HEK293 (cell line): ENCODE data around the gene NPAT.

ENCODE experiments used
- EGR2 ChIP-seq: fragments of 450-650 bp; formaldehyde crosslinking; IDR thresholded peaks from 2 replicates; pipeline ENCODE4 v1.5.1; 2016; ENCODE audit warnings: low read depth, missing biosample characterization, missing genetic modification characterization
- KLF10 ChIP-seq: fragments of 450-650 bp; IDR thresholded peaks from 2 replicates; pipeline ENCODE4 v1.5.1; 2018; ENCODE audit warnings: missing biosample characterization, mild to moderate bottlenecking, missing genetic modification characterization
- KLF9 ChIP-seq: fragments of 450-650 bp; formaldehyde crosslinking; IDR thresholded peaks from 2 replicates; pipeline ENCODE4 v1.5.1; 2016; ENCODE audit warnings: missing biosample characterization, missing genetic modification characterization, low read depth
- YY2 ChIP-seq: fragments of 450-650 bp; formaldehyde crosslinking; IDR thresholded peaks from 2 replicates; pipeline ENCODE4 v1.5.1; 2016; ENCODE audit warnings: missing biosample characterization, missing genetic modification characterization
- ZBTB20 ChIP-seq: fragments of 450-650 bp; formaldehyde crosslinking; IDR thresholded peaks from 2 replicates; pipeline ENCODE4 v1.5.1; 2016; ENCODE audit warnings: missing biosample characterization, missing genetic modification characterization
- ZFHX2 ChIP-seq: fragments of 450-650 bp; formaldehyde crosslinking; conservative IDR thresholded peaks from 2 replicates; pipeline ENCODE4 v1.5.1; 2016; ENCODE audit warnings: missing biosample characterization, missing genetic modification characterization
- ZNF121 ChIP-seq: fragments of 450-650 bp; formaldehyde crosslinking; IDR thresholded peaks from 2 replicates; pipeline ENCODE4 v1.5.1; 2016; ENCODE audit warnings: missing biosample characterization, missing genetic modification characterization
- ZNF211 ChIP-seq: fragments of 450-650 bp; formaldehyde crosslinking; IDR thresholded peaks from 2 replicates; pipeline ENCODE4 v1.5.1; 2016; ENCODE audit warnings: low read depth, missing biosample characterization, missing genetic modification characterization
- ZNF24 ChIP-seq: fragments of 450-650 bp; formaldehyde crosslinking; IDR thresholded peaks from 2 replicates; pipeline ENCODE4 v1.5.1; 2016; ENCODE audit warnings: missing biosample characterization, missing genetic modification characterization
- ZNF324 ChIP-seq: fragments of 450-650 bp; formaldehyde crosslinking; IDR thresholded peaks from 2 replicates; pipeline ENCODE4 v1.5.1; 2016; ENCODE audit warnings: missing biosample characterization, missing genetic modification characterization
- ZNF366 ChIP-seq: fragments of 450-650 bp; formaldehyde crosslinking; conservative IDR thresholded peaks from 2 replicates; pipeline ENCODE4 v1.5.1; 2016; ENCODE audit warnings: missing biosample characterization, missing genetic modification characterization
- ZNF37A ChIP-seq: fragments of 450-650 bp; IDR thresholded peaks from 2 replicates; pipeline ENCODE4 v1.5.1; 2018; ENCODE audit warnings: missing biosample characterization, missing genetic modification characterization
- ZNF394 ChIP-seq: fragments of 450-650 bp; formaldehyde crosslinking; IDR thresholded peaks from 2 replicates; pipeline ENCODE4 v1.5.1; 2016; ENCODE audit warnings: missing biosample characterization, missing genetic modification characterization, mild to moderate bottlenecking, moderate library complexity, borderline replicate concordance
- ZNF48 ChIP-seq: fragments of 450-650 bp; formaldehyde crosslinking; IDR thresholded peaks from 2 replicates; pipeline ENCODE4 v1.5.1; 2016; ENCODE audit warnings: missing biosample characterization, missing genetic modification characterization
- ZNF501 ChIP-seq: fragments of 450-650 bp; formaldehyde crosslinking; IDR thresholded peaks from 2 replicates; pipeline ENCODE4 v1.5.1; 2016; ENCODE audit warnings: missing biosample characterization, missing genetic modification characterization
- ZNF514 ChIP-seq: fragments of 450-650 bp; formaldehyde crosslinking; IDR thresholded peaks from 2 replicates; pipeline ENCODE4 v1.5.1; 2016; ENCODE audit warnings: missing biosample characterization, missing genetic modification characterization
- ZNF549 ChIP-seq: fragments of 450-650 bp; IDR thresholded peaks from 2 replicates; pipeline ENCODE4 v1.5.1; 2018; ENCODE audit warnings: missing biosample characterization, missing genetic modification characterization, mild to moderate bottlenecking, inconsistent platforms, moderate library complexity
- ZNF555 ChIP-seq: fragments of 450-650 bp; formaldehyde crosslinking; conservative IDR thresholded peaks from 2 replicates; pipeline ENCODE4 v1.5.1; 2017; ENCODE audit warnings: missing biosample characterization, mild to moderate bottlenecking, missing genetic modification characterization, inconsistent platforms
- ZNF585B ChIP-seq: fragments of 450-650 bp; formaldehyde crosslinking; IDR thresholded peaks from 2 replicates; pipeline ENCODE4 v1.5.1; 2016; ENCODE audit warnings: missing biosample characterization, missing genetic modification characterization
- ZNF629 ChIP-seq: fragments of 450-650 bp; formaldehyde crosslinking; IDR thresholded peaks from 2 replicates; pipeline ENCODE4 v1.5.1; 2017; ENCODE audit warnings: missing biosample characterization, missing genetic modification characterization
- ZNF654 ChIP-seq: fragments of 450-650 bp; formaldehyde crosslinking; IDR thresholded peaks from 2 replicates; pipeline ENCODE4 v1.5.1; 2016; ENCODE audit warnings: low read depth, missing biosample characterization, missing genetic modification characterization
- ZNF670 ChIP-seq: fragments of 450-650 bp; formaldehyde crosslinking; IDR thresholded peaks from 2 replicates; pipeline ENCODE4 v1.5.1; 2016; ENCODE audit warnings: missing biosample characterization, missing genetic modification characterization, low read depth
- ZNF677 ChIP-seq: fragments of 450-650 bp; IDR thresholded peaks from 2 replicates; pipeline ENCODE4 v1.5.0; 2018; ENCODE audit warnings: missing biosample characterization, mild to moderate bottlenecking, missing genetic modification characterization, moderate library complexity
- ZNF747 ChIP-seq: fragments of 450-650 bp; formaldehyde crosslinking; IDR thresholded peaks from 2 replicates; pipeline ENCODE4 v1.5.1; 2016; ENCODE audit warnings: missing biosample characterization, missing genetic modification characterization
- ZSCAN16 ChIP-seq: fragments of 450-650 bp; formaldehyde crosslinking; IDR thresholded peaks from 2 replicates; pipeline ENCODE4 v1.5.1; 2016; ENCODE audit warnings: missing biosample characterization, missing genetic modification characterization
- ZXDB ChIP-seq: fragments of 450-650 bp; formaldehyde crosslinking; IDR thresholded peaks from 2 replicates; pipeline ENCODE4 v1.5.1; 2016; ENCODE audit warnings: missing biosample characterization, missing genetic modification characterization
- TF ChIP-seq, protein P1 (sequence below): sonication (generic); formaldehyde crosslinking; IDR thresholded peaks from 2 replicates; pipeline ENCODE4 v1.8.1; 2022; ENCODE audit warnings: mild to moderate bottlenecking, moderate library complexity, missing genetic modification reagents
- TF ChIP-seq, protein P2 (sequence below): fragments of 450-650 bp; formaldehyde crosslinking; IDR thresholded peaks from 2 replicates; pipeline ENCODE4 v1.5.1; 2016; ENCODE audit warnings: missing biosample characterization, missing genetic modification characterization
- TF ChIP-seq, protein P3 (sequence below): fragments of 450-650 bp; formaldehyde crosslinking; IDR thresholded peaks from 2 replicates; pipeline ENCODE4 v1.5.1; 2016; ENCODE audit warnings: missing biosample characterization, missing genetic modification characterization
- TF ChIP-seq, protein P4 (sequence below): fragments of 450-650 bp; formaldehyde crosslinking; IDR thresholded peaks from 2 replicates; pipeline ENCODE4 v1.5.1; 2016; ENCODE audit warnings: missing biosample characterization, missing genetic modification characterization
- TF ChIP-seq, protein P5 (sequence below): fragments of 450-650 bp; formaldehyde crosslinking; IDR thresholded peaks from 2 replicates; pipeline ENCODE4 v1.5.1; 2016; ENCODE audit warnings: missing biosample characterization, missing genetic modification characterization

NPAT gene

DNA sequence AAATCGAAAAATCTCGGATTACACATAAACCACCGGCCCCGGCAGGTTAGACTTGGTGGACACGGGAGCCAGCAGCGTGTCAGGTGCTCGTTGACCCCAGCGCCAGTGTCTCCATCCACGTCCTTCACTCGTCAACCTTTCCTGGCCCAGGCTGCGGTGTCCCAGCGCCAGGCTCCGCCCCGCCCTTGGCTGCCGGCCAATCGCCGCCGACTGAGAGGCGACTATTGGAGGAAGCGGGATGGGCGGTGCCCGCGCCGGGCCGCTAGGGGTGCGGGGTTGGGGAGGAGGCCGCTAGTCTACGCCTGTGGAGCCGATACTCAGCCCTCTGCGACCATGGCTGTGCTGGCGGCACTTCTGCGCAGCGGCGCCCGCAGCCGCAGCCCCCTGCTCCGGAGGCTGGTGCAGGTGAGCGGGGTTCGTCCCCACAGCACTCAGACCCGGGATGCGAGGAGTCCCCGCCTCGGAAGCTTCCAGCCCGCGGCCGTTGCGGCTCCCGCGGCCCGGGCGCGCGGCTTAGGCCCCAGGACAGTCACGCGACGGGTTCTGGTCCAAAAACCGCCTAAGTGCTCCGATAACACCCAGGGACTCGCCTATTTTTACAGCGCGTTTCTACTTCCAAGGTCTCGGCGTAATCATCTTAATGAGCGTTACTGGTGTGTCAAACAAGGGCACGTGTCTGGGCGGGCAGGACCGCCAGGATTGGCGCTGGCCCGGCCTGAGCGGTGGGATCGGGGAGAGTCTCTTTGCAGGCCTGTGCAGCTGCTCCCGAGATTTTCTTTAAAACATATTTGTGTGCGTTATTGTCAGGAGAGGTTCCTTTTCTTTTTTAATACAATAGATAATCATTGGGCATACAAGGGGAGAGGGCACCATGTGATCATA lies 100.9 kb downstream of the NPAT start, which contains the start of gene ACAT1 (continued):
- TF ChIP-seq ZNF514 (no peak), ZNF654 (tag by site-specific recombination) (no peak), ZNF211 (tag by site-specific recombination) (no peak), ZNF555 (tag by site-specific recombination) (no peak), ZXDB (tag by site-specific recombination) (peak; percentile 76; the same call in 1 of the 2 replicates), ZNF629 (tag by site-specific recombination) (peak; percentile 46; the same call in 1 of the 2 replicates), YY2 (tag by site-specific recombination) (no peak), ZNF121 (tag by site-specific recombination) (peak; percentile 98), ZNF747 (no peak), EGR2 (0 out of 2 replicates have a peak, but pooled peaks have one; percentile 12), ZBTB20 (tag by site-specific recombination) (peak; percentile 81), ZNF549 (tag by site-specific recombination) (no peak), ZSCAN16 (tag by site-specific recombination) (peak; percentile 67; the same call in 1 of the 2 replicates), ZNF324 (no peak), ZNF394 (peak; percentile 52; the same call in 1 of the 2 replicates), ZNF37A (tag by site-specific recombination) (no peak), ZNF677 (tag by site-specific recombination) (no peak), ZNF585B (tag by site-specific recombination) (no peak), ZNF366 (tag by site-specific recombination) (peak; percentile 44; the same call in 1 of the 2 replicates), ZNF24 (tag by site-specific recombination) (0 out of 2 replicates have a peak, but pooled peaks have one; percentile 19), KLF10 (tag by site-specific recombination) (peak; percentile 74), ZFHX2 (tag by site-specific recombination) (no peak), KLF9 (tag by site-specific recombination) (peak; percentile 78), ZNF48 (tag by site-specific recombination) (no peak), ZNF670 (tag by site-specific recombination) (no peak), ZNF501 (peak; percentile 93)
- TF ChIP-seq, protein P1, sequence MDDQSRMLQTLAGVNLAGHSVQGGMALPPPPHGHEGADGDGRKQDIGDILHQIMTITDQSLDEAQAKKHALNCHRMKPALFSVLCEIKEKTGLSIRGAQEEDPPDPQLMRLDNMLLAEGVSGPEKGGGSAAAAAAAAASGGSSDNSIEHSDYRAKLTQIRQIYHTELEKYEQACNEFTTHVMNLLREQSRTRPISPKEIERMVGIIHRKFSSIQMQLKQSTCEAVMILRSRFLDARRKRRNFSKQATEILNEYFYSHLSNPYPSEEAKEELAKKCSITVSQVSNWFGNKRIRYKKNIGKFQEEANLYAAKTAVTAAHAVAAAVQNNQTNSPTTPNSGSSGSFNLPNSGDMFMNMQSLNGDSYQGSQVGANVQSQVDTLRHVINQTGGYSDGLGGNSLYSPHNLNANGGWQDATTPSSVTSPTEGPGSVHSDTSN (CRISPR knock-in tag), result no peak
- TF ChIP-seq, protein P2, sequence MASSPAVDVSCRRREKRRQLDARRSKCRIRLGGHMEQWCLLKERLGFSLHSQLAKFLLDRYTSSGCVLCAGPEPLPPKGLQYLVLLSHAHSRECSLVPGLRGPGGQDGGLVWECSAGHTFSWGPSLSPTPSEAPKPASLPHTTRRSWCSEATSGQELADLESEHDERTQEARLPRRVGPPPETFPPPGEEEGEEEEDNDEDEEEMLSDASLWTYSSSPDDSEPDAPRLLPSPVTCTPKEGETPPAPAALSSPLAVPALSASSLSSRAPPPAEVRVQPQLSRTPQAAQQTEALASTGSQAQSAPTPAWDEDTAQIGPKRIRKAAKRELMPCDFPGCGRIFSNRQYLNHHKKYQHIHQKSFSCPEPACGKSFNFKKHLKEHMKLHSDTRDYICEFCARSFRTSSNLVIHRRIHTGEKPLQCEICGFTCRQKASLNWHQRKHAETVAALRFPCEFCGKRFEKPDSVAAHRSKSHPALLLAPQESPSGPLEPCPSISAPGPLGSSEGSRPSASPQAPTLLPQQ (tag by site-specific recombination), result 0 out of 2 replicates have a peak, but pooled peaks have one; percentile 42
- TF ChIP-seq, protein P3, sequence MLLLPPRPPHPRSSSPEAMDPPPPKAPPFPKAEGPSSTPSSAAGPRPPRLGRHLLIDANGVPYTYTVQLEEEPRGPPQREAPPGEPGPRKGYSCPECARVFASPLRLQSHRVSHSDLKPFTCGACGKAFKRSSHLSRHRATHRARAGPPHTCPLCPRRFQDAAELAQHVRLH (tag by site-specific recombination), result 0 out of 2 replicates have a peak, but pooled peaks have one; percentile 47
- TF ChIP-seq, protein P4, sequence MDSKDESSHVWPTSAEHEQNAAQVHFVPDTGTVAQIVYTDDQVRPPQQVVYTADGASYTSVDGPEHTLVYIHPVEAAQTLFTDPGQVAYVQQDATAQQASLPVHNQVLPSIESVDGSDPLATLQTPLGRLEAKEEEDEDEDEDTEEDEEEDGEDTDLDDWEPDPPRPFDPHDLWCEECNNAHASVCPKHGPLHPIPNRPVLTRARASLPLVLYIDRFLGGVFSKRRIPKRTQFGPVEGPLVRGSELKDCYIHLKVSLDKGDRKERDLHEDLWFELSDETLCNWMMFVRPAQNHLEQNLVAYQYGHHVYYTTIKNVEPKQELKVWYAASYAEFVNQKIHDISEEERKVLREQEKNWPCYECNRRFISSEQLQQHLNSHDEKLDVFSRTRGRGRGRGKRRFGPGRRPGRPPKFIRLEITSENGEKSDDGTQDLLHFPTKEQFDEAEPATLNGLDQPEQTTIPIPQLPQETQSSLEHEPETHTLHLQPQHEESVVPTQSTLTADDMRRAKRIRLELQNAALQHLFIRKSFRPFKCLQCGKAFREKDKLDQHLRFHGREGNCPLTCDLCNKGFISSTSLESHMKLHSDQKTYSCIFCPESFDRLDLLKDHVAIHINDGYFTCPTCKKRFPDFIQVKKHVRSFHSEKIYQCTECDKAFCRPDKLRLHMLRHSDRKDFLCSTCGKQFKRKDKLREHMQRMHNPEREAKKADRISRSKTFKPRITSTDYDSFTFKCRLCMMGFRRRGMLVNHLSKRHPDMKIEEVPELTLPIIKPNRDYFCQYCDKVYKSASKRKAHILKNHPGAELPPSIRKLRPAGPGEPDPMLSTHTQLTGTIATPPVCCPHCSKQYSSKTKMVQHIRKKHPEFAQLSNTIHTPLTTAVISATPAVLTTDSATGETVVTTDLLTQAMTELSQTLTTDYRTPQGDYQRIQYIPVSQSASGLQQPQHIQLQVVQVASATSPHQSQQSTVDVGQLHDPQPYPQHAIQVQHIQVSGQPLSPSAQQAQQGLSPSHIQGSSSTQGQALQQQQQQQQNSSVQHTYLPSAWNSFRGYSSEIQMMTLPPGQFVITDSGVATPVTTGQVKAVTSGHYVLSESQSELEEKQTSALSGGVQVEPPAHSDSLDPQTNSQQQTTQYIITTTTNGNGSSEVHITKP (tag by site-specific recombination), result peak; percentile 34; the same call in 1 of the 2 replicates
- TF ChIP-seq, protein P5, sequence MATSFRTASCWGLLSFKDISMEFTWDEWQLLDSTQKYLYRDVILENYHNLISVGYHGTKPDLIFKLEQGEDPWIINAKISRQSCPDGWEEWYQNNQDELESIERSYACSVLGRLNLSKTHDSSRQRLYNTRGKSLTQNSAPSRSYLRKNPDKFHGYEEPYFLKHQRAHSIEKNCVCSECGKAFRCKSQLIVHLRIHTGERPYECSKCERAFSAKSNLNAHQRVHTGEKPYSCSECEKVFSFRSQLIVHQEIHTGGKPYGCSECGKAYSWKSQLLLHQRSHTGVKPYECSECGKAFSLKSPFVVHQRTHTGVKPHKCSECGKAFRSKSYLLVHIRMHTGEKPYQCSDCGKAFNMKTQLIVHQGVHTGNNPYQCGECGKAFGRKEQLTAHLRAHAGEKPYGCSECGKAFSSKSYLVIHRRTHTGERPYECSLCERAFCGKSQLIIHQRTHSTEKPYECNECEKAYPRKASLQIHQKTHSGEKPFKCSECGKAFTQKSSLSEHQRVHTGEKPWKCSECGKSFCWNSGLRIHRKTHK (tag by site-specific recombination), result no peak
